Measurements from ENCODE around the gene IFRD2. TPM values are rescaled to one million over a fixed set of nuclear protein-coding genes. Genes with fewer than 3 reads are reported as not detected.

Gene IFRD2
- total and polyA plus RNA-seq, 2 of the 13 experiments (the other 11 are each of a cell fraction or from before 2014, with no cell fraction given): 32.8 to 96.1 TPM

DNA sequence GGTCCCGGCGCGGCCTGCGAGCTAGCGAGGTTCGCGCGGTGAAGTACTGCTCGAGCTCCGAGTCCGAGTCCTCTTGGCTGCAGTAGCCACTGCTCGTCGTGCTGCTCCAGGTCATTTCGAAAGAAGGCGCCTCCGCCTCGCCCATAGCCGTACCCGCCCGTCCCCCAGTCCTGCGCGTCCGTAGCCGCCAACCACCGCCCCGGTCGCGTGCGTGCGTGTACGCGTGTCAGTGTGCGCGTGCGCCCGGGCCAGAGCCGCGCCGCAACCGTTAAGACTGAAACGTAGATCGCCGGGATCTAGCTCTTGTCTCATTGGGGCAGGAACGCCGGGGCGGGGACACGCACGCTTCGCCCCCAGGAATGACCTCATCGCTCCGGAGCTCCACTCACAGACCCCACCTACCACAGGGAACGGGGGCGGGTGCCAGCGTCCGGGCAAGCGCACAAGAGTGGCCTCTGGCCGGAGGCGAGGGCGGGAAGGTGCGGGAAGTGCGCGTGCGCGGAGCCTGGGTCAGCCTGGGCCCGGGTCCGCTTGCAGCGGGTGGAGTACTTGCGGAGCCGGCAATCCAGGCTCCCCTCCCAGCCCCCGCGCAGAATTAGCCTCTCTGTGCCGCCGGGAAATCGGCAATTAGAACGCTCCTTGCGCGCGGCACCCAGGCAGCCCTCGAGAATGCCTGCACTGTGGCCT, 45.1 kb upstream of the IFRD2 start (continued):
- TF ChIP-seq, protein P1, sequence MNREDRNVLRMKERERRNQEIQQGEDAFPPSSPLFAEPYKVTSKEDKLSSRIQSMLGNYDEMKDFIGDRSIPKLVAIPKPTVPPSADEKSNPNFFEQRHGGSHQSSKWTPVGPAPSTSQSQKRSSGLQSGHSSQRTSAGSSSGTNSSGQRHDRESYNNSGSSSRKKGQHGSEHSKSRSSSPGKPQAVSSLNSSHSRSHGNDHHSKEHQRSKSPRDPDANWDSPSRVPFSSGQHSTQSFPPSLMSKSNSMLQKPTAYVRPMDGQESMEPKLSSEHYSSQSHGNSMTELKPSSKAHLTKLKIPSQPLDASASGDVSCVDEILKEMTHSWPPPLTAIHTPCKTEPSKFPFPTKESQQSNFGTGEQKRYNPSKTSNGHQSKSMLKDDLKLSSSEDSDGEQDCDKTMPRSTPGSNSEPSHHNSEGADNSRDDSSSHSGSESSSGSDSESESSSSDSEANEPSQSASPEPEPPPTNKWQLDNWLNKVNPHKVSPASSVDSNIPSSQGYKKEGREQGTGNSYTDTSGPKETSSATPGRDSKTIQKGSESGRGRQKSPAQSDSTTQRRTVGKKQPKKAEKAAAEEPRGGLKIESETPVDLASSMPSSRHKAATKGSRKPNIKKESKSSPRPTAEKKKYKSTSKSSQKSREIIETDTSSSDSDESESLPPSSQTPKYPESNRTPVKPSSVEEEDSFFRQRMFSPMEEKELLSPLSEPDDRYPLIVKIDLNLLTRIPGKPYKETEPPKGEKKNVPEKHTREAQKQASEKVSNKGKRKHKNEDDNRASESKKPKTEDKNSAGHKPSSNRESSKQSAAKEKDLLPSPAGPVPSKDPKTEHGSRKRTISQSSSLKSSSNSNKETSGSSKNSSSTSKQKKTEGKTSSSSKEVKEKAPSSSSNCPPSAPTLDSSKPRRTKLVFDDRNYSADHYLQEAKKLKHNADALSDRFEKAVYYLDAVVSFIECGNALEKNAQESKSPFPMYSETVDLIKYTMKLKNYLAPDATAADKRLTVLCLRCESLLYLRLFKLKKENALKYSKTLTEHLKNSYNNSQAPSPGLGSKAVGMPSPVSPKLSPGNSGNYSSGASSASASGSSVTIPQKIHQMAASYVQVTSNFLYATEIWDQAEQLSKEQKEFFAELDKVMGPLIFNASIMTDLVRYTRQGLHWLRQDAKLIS (CRISPR knock-in tag; IDR thresholded peaks at IDR 0.05): no peak
- TF ChIP-seq, protein P2, sequence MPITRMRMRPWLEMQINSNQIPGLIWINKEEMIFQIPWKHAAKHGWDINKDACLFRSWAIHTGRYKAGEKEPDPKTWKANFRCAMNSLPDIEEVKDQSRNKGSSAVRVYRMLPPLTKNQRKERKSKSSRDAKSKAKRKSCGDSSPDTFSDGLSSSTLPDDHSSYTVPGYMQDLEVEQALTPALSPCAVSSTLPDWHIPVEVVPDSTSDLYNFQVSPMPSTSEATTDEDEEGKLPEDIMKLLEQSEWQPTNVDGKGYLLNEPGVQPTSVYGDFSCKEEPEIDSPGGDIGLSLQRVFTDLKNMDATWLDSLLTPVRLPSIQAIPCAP (CRISPR knock-in tag; IDR thresholded peaks at IDR 0.05; ENCODE audit: low read depth): no peak
- TF ChIP-seq, protein P3, sequence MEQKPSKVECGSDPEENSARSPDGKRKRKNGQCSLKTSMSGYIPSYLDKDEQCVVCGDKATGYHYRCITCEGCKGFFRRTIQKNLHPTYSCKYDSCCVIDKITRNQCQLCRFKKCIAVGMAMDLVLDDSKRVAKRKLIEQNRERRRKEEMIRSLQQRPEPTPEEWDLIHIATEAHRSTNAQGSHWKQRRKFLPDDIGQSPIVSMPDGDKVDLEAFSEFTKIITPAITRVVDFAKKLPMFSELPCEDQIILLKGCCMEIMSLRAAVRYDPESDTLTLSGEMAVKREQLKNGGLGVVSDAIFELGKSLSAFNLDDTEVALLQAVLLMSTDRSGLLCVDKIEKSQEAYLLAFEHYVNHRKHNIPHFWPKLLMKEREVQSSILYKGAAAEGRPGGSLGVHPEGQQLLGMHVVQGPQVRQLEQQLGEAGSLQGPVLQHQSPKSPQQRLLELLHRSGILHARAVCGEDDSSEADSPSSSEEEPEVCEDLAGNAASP (CRISPR knock-in tag; IDR thresholded peaks at IDR 0.05; ENCODE audit: borderline replicate concordance): no peak
- TF ChIP-seq ZNF772 (CRISPR knock-in tag; IDR thresholded peaks at IDR 0.05): peak; percentile 77
- TF ChIP-seq SMYD3 (CRISPR knock-in tag; IDR thresholded peaks at IDR 0.05): peak; percentile 84; the same call in 1 of the 2 replicates
- TF ChIP-seq RFX1 (IDR thresholded peaks at IDR 0.05): no peak
- TF ChIP-seq GTF3A (CRISPR knock-in tag; conservative IDR thresholded peaks at IDR 0.05): peak; percentile 90; the same call in 1 of the 2 replicates
- TF ChIP-seq ZNF451 (CRISPR knock-in tag; IDR thresholded peaks at IDR 0.05): no peak; the same call in none of the 2 replicates
- TF ChIP-seq ZNF354B (CRISPR knock-in tag; IDR thresholded peaks at IDR 0.05): peak; percentile 61; the same call in 1 of the 2 replicates
- peak; percentile 94 for TF ChIP-seq HDAC1 (CRISPR knock-in tag; IDR thresholded peaks at IDR 0.05)
- TF ChIP-seq ZNF230 (CRISPR knock-in tag; IDR thresholded peaks at IDR 0.05): peak; percentile 85; the same call in 1 of the 2 replicates
- TF ChIP-seq WIZ (CRISPR knock-in tag; IDR thresholded peaks at IDR 0.05): peak; percentile 22; the same call in 1 of the 2 replicates
- TF ChIP-seq ZNF326 (CRISPR knock-in tag; IDR thresholded peaks at IDR 0.05; ENCODE audit: borderline replicate concordance): no peak
- TF ChIP-seq PTBP1 (IDR thresholded peaks at IDR 0.05; ENCODE audit: low read depth, low read length, poor library complexity, severe bottlenecking): no peak
- TF ChIP-seq MTA3 (CRISPR knock-in tag; IDR thresholded peaks at IDR 0.05): no peak

All from HepG2 (cell line).